Renal pelvis (tissue), 4 donors: ENCODE results near the gene EIF4EBP3. TPM values are rescaled to one million over a fixed set of nuclear protein-coding genes. Genes with fewer than 3 reads are reported as not detected.

Source experiments
- DNase-seq: peaks from one replicate; pipeline ENCODE4 v3.0.0-alpha.2; 2013
- polyA plus RNA-seq, 3 donors: library from polyadenylated mRNA; unstranded; fragments of 120-200 nt; gene quantifications; one replicate each; pipeline ENCODE4 v1.2.1, GENCODE V29; 2013; ENCODE audit not compliant: insufficient read length in 3 of 3

EIF4EBP3 gene
- polyA plus RNA-seq, 3 donors = 10.6 to 15.0 (median 11.9) TPM

DNA sequence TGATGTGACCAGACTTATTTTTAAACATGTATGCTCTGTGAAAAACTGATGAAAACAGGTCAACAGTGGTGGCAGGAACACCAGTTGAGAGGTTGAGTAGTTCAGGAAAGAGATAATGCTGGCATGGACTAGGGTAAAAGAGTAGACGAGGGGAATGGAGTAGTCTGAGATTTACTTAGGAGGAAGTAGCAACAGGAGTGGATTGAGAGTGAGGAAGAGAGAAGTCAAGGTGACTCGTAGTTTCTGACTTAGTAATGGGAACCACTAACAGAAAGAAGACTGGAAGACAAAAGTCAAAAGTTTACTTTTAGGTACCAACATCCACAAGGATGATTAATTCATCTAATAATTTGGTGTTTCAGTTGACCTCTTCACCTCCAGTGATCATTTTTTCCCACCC is 6.2 kb downstream of the EIF4EBP3 start:
- no peak for DNase-seq

- no peak for DNase-seq
Measured at GRCh38 chr5:140554454-140554853, 7.0 kb downstream of the EIF4EBP3 start.

DNA sequence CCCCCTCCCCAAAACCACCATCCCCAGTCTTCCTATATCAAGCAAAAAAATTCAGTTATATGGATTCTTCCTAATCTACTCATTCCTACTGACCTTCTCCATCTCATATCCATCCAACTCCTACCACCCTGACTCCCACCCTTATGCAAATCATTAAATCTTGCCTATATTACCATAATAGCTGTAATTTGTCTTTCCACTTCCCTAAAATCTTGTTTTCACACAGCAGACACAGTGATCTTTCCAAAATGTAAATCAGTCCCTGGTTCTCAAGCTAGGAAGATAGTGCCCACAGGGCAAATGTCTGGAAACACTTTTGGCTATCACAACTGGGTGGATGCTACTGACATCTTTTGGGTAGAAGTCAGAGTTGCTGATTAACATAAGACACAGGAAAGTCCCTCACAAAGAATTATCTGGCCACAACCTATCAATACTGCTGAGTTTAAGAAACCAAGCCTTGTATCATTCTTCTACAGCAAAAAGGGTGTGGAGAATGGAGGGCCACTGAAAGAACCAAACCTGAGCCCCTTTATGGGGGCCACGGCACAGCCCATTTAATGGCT is 8.4 kb downstream of the EIF4EBP3 start:
- no peak for DNase-seq

DNA sequence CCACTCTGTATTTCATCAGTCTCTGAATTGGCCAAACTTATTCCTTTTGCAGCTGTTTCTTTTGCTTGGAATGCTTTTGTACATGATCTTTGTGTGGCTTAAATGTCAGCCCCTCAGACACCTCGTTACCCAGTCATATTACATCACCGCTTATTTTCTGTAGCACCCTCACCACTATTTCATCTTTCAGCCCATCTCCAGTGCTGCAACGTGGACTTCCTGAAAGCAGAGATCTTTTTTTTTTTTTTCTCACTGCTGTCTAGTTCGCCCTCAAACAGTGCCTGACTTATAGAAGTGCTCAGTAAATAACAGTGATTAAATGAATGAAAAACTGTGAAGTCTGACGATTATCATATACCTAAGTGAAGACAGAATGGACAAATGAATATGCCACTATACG is 9.0 kb downstream of the EIF4EBP3 start:
- no peak for DNase-seq

DNA sequence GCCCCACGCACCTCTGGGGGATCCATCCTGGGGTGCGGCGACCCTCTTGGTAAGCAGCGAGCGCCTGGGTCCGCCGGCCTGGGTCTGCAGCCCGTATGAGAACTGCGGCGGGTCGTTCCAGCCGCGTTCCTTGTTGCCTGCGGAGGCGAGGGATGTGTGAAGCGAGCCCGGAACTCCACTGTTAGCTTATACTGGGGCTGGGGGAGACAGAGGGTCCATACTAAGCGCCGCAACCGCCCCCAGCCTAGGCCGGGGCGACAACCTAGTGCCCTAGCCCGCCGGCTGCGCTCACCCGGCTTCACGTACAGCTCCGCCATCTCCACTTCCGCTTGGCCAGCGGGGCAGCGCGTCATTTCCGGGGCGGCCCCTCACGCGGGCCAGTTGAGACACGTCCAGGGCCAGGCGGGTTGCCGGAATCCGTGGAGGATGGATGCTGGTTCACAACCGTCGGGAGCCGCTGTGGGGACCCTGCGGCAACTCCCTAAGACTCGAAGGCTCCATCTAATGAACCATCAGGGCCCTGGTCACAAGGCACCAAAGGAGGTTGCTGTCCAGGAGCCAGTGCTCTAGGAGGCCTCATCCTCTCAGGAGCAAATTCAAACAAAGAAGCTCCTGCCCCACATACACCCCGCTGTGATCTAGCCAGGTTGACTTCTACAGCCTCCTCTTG is 9.8 kb downstream of the EIF4EBP3 start, which contains the start of gene SRA1:
Gene SRA1 (minus strand): TSS at position 338 of the 670 bp plus-strand sequence. CDS start 21 bp downstream, at position 317.
- peak; percentile 90 for DNase-seq

GRCh38 chr5:140557965-140558364 is 10.5 kb downstream of the EIF4EBP3 start:
- DNase-seq = no peak

GRCh38 chr5:140558542-140558941 is 11.1 kb downstream of the EIF4EBP3 start:
- no peak for DNase-seq

DNA sequence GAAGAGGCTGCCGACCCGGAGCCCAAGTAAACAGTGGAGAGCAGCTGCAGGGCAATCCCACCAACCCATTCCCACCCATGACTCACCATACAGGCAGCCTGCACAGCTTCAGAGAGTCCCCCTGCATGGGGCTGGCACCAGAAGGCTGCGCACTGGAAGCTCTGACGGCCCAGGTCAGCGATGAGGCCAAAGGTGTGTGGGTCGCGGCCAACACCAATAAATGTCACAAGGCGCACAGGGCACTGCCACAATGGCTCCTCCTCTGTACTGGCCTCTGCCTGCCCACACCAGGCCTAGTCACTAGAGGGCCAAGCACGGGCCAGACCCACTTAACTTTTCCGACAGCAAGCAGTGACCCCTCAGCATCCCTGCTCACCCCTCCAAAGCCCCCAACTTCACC is 12.8 kb downstream of the EIF4EBP3 start:
- DNase-seq = no peak

GRCh38 chr5:140561753-140562523 is 14.5 kb downstream of the EIF4EBP3 start:
- DNase-seq = no peak

DNA sequence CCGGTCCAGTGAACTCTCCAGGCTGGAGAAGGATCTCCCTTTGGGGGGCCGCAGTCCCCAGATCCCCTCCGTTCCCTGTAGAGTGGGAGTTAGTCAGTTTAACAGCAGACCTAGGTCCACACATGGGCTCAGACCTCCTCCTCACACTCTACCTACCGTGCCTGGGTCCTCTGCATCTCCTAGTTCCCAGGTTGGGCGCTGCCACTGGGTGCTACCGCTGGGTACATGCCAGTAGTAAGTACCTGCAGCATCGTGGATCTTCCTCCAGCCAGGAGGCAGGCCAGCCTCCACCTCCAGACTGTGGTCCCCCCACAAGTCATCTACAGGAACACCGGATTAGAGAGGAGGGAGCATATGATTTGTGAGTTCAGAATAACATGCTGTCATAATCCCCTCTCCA is 16.1 kb downstream of the EIF4EBP3 start:
- DNase-seq = no peak

DNA sequence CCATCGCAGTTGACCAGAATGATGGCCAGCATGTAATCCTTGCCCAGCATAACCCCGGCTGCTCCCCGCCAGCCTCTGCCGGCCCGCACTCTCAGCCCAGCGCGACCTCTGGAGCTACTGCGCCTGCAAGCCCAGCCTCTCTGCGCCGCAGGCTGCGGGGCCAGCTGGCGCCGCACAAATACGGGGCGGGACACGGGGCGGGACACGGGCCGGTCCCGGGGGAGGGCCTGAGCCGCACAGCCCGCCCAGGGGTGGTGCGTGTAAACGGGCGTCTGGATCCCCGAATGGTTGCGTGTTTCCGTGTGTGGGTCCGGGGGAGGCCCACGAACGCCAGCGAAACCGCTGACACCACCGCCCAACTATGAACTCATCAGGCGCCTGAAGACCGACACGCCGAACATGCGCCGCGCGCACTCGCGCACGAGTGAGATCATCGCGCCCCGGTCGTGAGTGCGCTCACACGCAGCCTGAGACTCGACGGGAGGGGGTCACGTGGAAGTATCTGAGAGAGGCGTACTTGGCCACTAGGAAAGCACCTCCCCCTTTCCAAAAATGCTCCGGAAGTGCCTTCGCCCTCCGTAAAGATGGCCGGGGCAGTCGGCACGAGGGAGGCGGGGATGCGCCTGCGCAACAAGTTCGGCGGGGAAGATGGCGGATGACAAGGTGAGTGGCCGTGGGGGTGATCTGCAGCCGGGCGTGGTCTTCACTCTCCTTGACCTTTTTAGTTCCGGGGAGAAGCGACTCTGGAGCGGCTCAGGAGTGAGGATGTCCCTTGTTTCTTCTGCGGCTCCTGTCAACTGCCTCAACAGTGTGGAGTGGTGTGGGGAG is 16.9 kb downstream of the EIF4EBP3 start, which contains the start of the genes APBB3 and SLC35A4:
Gene APBB3 (minus strand): TSS at position 403 of the 828 bp plus-strand sequence. CDS start 353 bp downstream, at position 50.
Gene SLC35A4 (plus strand): TSS at position 633 of the 828 bp plus-strand sequence. CDS start 2,342 bp downstream, outside the sequence.
- DNase-seq = peak; percentile 98

DNA sequence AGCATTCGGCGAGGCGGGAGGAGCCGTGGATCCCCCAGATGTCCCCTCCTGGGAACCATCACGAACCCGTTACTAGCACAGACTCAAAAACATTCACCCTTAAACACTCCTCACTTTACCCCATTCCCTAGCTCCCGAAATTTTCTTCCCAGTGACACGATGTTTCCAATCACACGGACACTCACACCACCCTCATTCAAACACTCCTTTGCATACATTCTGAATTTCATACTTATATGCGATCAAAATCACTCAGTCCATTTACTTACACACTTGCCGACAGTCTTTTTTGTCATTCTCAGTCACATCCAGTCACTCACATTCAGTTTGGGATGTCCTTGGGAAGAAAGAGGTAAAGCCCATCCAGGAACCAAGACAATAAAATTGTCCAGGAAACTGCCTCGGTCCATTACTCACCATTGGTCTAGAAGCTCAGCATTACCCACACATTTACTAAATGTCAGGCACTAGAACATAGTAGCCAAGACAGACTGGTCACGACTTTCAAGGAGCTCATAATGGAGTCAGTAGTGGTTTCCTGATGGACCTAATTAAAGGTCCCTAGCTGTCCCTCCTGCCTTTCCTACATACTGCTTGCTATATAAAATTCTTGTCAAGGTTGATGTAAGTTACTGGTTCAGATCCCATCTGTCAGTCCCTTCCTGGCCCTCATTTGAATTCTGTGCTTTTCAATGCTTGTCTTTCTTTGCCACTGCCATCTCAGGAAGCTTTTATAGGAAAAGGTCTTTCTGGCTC is 17.7 kb downstream of the EIF4EBP3 start:
- no peak for DNase-seq

- no peak for DNase-seq
Measured at GRCh38 chr5:140565780-140566095, 18.3 kb downstream of the EIF4EBP3 start.

- no peak for DNase-seq
Measured at GRCh38 chr5:140566665-140567064, 19.2 kb downstream of the EIF4EBP3 start.

GRCh38 chr5:140567136-140567818 is 19.8 kb downstream of the EIF4EBP3 start:
- no peak for DNase-seq

DNA sequence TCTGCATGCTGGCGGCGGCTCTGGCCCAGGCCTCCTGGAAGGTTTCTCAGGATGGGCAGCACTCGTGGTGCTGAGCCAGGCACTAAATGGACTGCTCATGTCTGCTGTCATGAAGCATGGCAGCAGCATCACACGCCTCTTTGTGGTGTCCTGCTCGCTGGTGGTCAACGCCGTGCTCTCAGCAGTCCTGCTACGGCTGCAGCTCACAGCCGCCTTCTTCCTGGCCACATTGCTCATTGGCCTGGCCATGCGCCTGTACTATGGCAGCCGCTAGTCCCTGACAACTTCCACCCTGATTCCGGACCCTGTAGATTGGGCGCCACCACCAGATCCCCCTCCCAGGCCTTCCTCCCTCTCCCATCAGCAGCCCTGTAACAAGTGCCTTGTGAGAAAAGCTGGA is 20.4 kb downstream of the EIF4EBP3 start:
- no peak for DNase-seq

- DNase-seq = no peak
Measured at GRCh38 chr5:140568443-140569063, 21.1 kb downstream of the EIF4EBP3 start.

GRCh38 chr5:140569197-140569596 is 21.7 kb downstream of the EIF4EBP3 start:
- DNase-seq = no peak

DNA sequence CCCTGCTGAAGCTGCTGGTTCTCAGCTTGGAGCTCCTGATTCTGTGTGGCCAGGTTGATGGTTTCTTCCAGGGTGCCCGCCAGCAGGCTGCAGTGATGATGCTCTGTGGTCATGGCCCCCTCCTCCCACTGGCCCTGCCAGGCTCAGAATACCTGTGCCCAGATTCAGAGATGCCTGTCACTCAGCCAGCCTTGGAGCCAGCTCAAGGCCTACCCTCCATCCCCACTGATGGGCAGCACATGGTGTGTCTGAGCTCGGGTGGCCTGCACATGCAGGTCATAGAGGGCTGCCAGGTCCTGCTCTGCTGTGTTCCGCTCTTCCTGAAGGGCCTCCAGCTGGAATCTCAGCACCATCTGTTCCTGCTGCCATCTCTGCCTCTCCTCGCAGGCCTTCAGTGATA is 22.6 kb downstream of the EIF4EBP3 start:
- DNase-seq = no peak

DNA sequence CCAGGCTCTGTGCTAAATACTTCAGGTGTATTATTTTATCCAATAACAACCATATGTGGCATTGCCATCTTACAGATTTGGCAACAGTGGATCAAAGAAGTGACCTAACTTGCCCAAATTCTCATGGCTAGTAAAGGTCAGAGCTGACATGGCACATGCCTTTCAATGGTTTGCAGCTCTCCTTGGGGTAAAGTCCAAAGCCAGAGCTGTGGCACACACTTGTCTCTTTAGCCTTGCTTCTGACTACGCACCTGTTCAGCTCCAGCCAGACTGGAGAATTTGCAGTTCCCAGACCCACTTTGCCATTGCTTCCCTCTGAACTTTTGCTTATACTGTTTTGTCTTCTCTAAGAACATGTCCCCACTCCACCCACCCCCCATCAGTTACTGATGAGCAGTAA is 23.0 kb downstream of the EIF4EBP3 start:
- DNase-seq = no peak
